Measurements from ENCODE around the gene RSU1. TPM values are rescaled to one million over a fixed set of nuclear protein-coding genes. Genes with fewer than 3 reads are reported as not detected.

The RSU1 gene
- total RNA-seq, 4 donors from 2014 or later, result 41.4 to 58.7 (median 57.4) TPM

GRCh38 chr10:16646181-16647059 is 170.8 kb downstream of the RSU1 start:
- no peak overlapping the region for H3K27ac ChIP-seq
- WGBS, result 90% methylated on average over 13 of the region's 13 CpGs
- DNase-seq (ENCODE audit: low spot score in 2 of 2), result no peak

GRCh38 chr10:16644146-16644545 is 173.1 kb downstream of the RSU1 start:
- no peak for TF ChIP-seq CTCF (IDR thresholded peaks at IDR 0.05)
- no peak for TF ChIP-seq POLR2A (IDR thresholded peaks at IDR 0.05)
- no peak for TF ChIP-seq EP300 (IDR thresholded peaks at IDR 0.05)
- TF ChIP-seq POLR2AphosphoS5 (IDR thresholded peaks at IDR 0.05), result no peak
- no peaks in the 10 kb centered on the region for H3K36me3 ChIP-seq
- H3K9me3 ChIP-seq, result no peaks in the 10 kb centered on the region
- H3K27ac ChIP-seq, result no peak overlapping the region
- no peak overlapping the region for H3K4me3 ChIP-seq
- WGBS, result 60% methylated on average over 5 of the region's 5 CpGs
- DNase-seq (ENCODE audit: low spot score in 2 of 2), result no peak
- H3K27me3 ChIP-seq, result no peaks in the 10 kb centered on the region
- no peaks in the 10 kb centered on the region for H3K4me1 ChIP-seq

More at GRCh38 chr10:16646181-16647059, 170.8 kb downstream of the RSU1 start:
- no peaks in the 10 kb centered on the region for H3K9me3 ChIP-seq
- no peak for TF ChIP-seq CTCF (IDR thresholded peaks at IDR 0.05)
- no peak for TF ChIP-seq POLR2A (IDR thresholded peaks at IDR 0.05)
- no peak for TF ChIP-seq EP300 (IDR thresholded peaks at IDR 0.05)
- TF ChIP-seq POLR2AphosphoS5 (IDR thresholded peaks at IDR 0.05), result no peak
- no peaks in the 10 kb centered on the region for H3K4me1 ChIP-seq
- H3K36me3 ChIP-seq, result no peaks in the 10 kb centered on the region
- no peaks in the 10 kb centered on the region for H3K27me3 ChIP-seq
- no peak overlapping the region for H3K4me3 ChIP-seq

GRCh38 chr10:16643502-16643901 is 173.7 kb downstream of the RSU1 start:
- TF ChIP-seq POLR2A (IDR thresholded peaks at IDR 0.05), result no peak
- TF ChIP-seq POLR2AphosphoS5 (IDR thresholded peaks at IDR 0.05), result no peak
- TF ChIP-seq EP300 (IDR thresholded peaks at IDR 0.05), result no peak
- no peak for TF ChIP-seq CTCF (IDR thresholded peaks at IDR 0.05)
- 78% methylated on average over 3 of the region's 3 CpGs for WGBS

GRCh38 chr10:16640153-16640552 is 177.1 kb downstream of the RSU1 start:
- H3K36me3 ChIP-seq, result no peaks in the 10 kb centered on the region
- TF ChIP-seq CTCF (IDR thresholded peaks at IDR 0.05) (no peak), EP300 (IDR thresholded peaks at IDR 0.05) (no peak), POLR2AphosphoS5 (IDR thresholded peaks at IDR 0.05) (no peak), POLR2A (IDR thresholded peaks at IDR 0.05) (no peak)
- no peak for DNase-seq (ENCODE audit: low spot score in 2 of 2)
- no peaks in the 10 kb centered on the region for H3K4me1 ChIP-seq
- whole genome bisulfite sequencing, result 73% methylated on average over 2 of the region's 2 CpGs
- no peaks in the 10 kb centered on the region for H3K9me3 ChIP-seq
- no peaks in the 10 kb centered on the region for H3K27me3 ChIP-seq
- no peak overlapping the region for H3K4me3 ChIP-seq
- H3K27ac ChIP-seq, result no peak overlapping the region

More at GRCh38 chr10:16643502-16643901, 173.7 kb downstream of the RSU1 start:
- Histone ChIP-seq H3K9me3 (no peaks in the 10 kb centered on the region), H3K36me3 (no peaks in the 10 kb centered on the region), H3K4me3 (no peak overlapping the region), H3K4me1 (no peaks in the 10 kb centered on the region), H3K27me3 (no peaks in the 10 kb centered on the region), H3K27ac (no peak overlapping the region)
- no peak for DNase-seq (ENCODE audit: low spot score in 2 of 2)

GRCh38 chr10:16639471-16639870 is 177.8 kb downstream of the RSU1 start:
- 61% methylated on average over 4 of the region's 4 CpGs for WGBS
- TF ChIP-seq EP300 (IDR thresholded peaks at IDR 0.05) (no peak), POLR2AphosphoS5 (IDR thresholded peaks at IDR 0.05) (no peak), CTCF (IDR thresholded peaks at IDR 0.05) (no peak), POLR2A (IDR thresholded peaks at IDR 0.05) (no peak)
- Histone ChIP-seq H3K27ac (no peak overlapping the region), H3K9me3 (no peaks in the 10 kb centered on the region), H3K4me1 (no peaks in the 10 kb centered on the region), H3K4me3 (no peak overlapping the region), H3K27me3 (no peaks in the 10 kb centered on the region), H3K36me3 (no peaks in the 10 kb centered on the region)
- DNase-seq (ENCODE audit: low spot score in 2 of 2), result no peak

All from suprapubic skin (tissue), 4 donors.